GM13977 (cell line): ENCODE data around the gene CASP8.

Source experiments
- DNase-seq: peaks from one replicate; pipeline ENCODE4 v3.0.0; 2012; ENCODE audit warnings: low spot score
- in situ Hi-C: fragments of 300-500 bp; cut with MboI; formaldehyde crosslinking; loops from one replicate; pipeline ENCODE4 v1.12.0; 2022; ENCODE audit warnings: low sequenced_read_pairs, low pct_unique_long_range_greater_than_20kb, mixed read lengths, inconsistent platforms; ENCODE audit not compliant: unreplicated experiment
- TF ChIP-seq, protein P1 (sequence below): IDR thresholded peaks from 2 replicates; pipeline ENCODE4 v1.5.1; 2012; ENCODE audit warnings: mild to moderate bottlenecking, control low read depth; ENCODE audit not compliant: insufficient read depth; ENCODE audit errors: extremely low read depth, missing control alignments

CASP8 gene

GRCh38 chr2:201269764-201270163 is 9.4 kb downstream of the CASP8 start:
- no peak for DNase-seq
- in situ Hi-C loops = no loop called here
- TF ChIP-seq, protein P1, sequence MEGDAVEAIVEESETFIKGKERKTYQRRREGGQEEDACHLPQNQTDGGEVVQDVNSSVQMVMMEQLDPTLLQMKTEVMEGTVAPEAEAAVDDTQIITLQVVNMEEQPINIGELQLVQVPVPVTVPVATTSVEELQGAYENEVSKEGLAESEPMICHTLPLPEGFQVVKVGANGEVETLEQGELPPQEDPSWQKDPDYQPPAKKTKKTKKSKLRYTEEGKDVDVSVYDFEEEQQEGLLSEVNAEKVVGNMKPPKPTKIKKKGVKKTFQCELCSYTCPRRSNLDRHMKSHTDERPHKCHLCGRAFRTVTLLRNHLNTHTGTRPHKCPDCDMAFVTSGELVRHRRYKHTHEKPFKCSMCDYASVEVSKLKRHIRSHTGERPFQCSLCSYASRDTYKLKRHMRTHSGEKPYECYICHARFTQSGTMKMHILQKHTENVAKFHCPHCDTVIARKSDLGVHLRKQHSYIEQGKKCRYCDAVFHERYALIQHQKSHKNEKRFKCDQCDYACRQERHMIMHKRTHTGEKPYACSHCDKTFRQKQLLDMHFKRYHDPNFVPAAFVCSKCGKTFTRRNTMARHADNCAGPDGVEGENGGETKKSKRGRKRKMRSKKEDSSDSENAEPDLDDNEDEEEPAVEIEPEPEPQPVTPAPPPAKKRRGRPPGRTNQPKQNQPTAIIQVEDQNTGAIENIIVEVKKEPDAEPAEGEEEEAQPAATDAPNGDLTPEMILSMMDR = no peak

- in situ Hi-C loops = no loop called here
- TF ChIP-seq, protein P1 = no peak
- DNase-seq = no peak
Measured at GRCh38 chr2:201270293-201271001, 10.1 kb downstream of the CASP8 start.

GRCh38 chr2:201271917-201272316 is 11.6 kb downstream of the CASP8 start:
- in situ Hi-C loops = no loop called here
- DNase-seq = no peak
- TF ChIP-seq, protein P1 = no peak

DNA sequence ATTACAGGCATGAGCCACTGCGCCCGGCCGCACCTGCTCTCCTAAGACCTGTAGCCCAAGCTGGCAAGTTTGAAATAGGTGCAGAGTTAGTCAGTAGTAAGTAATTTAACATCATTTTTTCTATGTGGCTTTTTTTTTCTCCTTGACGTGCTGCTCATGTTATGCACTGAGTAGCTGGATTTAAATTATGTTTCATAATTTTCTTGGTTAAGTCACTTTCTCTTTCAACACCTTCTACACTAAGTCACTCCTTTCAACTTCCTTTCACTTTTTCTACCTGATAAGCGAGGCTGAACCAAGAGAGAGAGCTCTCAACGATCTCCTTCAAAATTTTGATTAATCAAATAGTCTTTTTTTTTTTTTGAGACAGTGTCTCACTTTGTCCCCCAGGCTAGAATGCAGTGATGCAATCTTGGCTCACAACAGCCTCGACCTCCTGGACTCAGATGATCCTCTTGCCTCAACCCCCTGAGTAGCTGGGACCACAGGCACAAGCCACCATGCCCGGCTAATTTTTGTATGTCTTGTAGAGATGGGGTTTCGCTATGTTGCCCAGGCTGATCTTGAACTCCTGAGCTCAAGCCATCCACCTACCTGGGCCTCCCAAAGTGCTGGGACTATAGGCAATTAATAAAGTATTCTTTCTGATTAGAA is 13.1 kb downstream of the CASP8 start:
- TF ChIP-seq, protein P1 = no peak
- in situ Hi-C loops = no loop called here
- DNase-seq = no peak

GRCh38 chr2:201275069-201275468 is 14.7 kb downstream of the CASP8 start:
- in situ Hi-C loops = no loop called here

GRCh38 chr2:201275990-201276389 is 15.7 kb downstream of the CASP8 start:
- no peak for DNase-seq
- in situ Hi-C loops = no loop called here
- TF ChIP-seq, protein P1 = no peak

More at GRCh38 chr2:201275069-201275468, 14.7 kb downstream of the CASP8 start:
- TF ChIP-seq, protein P1 = no peak
- no peak for DNase-seq
